Activated naive CD4-positive, alpha-beta T cell treated with anti-CD3 and anti-CD28 coated beads, Interleukin-2, amount 50 U/mL, for 16 hours (primary cell): Measurements from ENCODE around the gene ETFA.

Experiments used
- DNase-seq: peaks from one replicate; pipeline ENCODE4 v3.0.0-alpha.2; 2020

Gene ETFA

GRCh38 chr15:76169018-76169417 lies 142.3 kb downstream of the ETFA start:
- DNase-seq: no peak

GRCh38 chr15:76168237-76168984 lies 142.9 kb downstream of the ETFA start:
- DNase-seq: no peak

GRCh38 chr15:76165951-76166350 lies 145.3 kb downstream of the ETFA start:
- no peak for DNase-seq
